CD4-positive, alpha-beta memory T cell (primary cell): ENCODE results near the gene EIF3L. TPM values are rescaled to one million over a fixed set of nuclear protein-coding genes. Genes with fewer than 3 reads are reported as not detected.
A peak's percentile ranks its signal among the peaks of the same experiment; 100 is the strongest.

Experiments
- CTCF ChIA-PET: fragments of 350-600 bp; sonication (Branson Sonifier 250); formaldehyde crosslinking; loops from one replicate; lab custom pipeline; 2021; ENCODE audit warnings: inconsistent platforms; ENCODE audit not compliant: partially characterized antibody; lab: Charles Lee
- POLR2A ChIA-PET: fragments of 350-600 bp; sonication (Branson Sonifier 250); formaldehyde crosslinking; loops from one replicate; lab custom pipeline; 2021; ENCODE audit not compliant: partially characterized antibody; lab: Charles Lee
- DNase-seq, 5 donors: peaks; one replicate each; pipeline versions ENCODE4 v3.0.0 to v3.0.0-alpha.2; 2020 to 2022; ENCODE audit warnings: mixed read lengths in 1 of 5
- H3K27ac ChIP-seq: one replicate; pipeline ENCODE4 v1.7.0; 2013; ENCODE audit warnings: low read depth, low read length
- H3K27me3 ChIP-seq: 2 replicates; pipeline ENCODE4 v1.7.0; 2013; ENCODE audit warnings: mild to moderate bottlenecking, low read length, moderate library complexity; ENCODE audit not compliant: insufficient read depth
- H3K36me3 ChIP-seq: 2 replicates; pipeline ENCODE4 v1.7.0; 2013; ENCODE audit warnings: mild to moderate bottlenecking, low read length, moderate library complexity; ENCODE audit not compliant: insufficient read depth
- H3K4me1 ChIP-seq: 2 replicates; pipeline ENCODE4 v1.7.0; 2013; ENCODE audit warnings: mild to moderate bottlenecking, low read length, moderate library complexity; ENCODE audit not compliant: insufficient read depth
- H3K4me3 ChIP-seq, 2 donors: one replicate each; pipeline ENCODE4 v1.7.0; 2013; ENCODE audit warnings: low read length in 2 of 2, mild to moderate bottlenecking in 1 of 2
- H3K9me3 ChIP-seq, 2 donors: one replicate each; pipeline ENCODE4 v1.7.0; 2013; ENCODE audit warnings: low read length in 2 of 2, control low read depth in 1 of 2; ENCODE audit not compliant: control insufficient read depth in 1 of 2
- H3K27ac Mint-ChIP-seq, 7 donors: one replicate each; pipeline ENCODE4 v1.8.0; 2020 to 2021; ENCODE audit warnings: mixed read lengths in 7 of 7, mild to moderate bottlenecking in 6 of 7, inconsistent platforms in 3 of 7, moderate library complexity in 3 of 7
- H3K27me3 Mint-ChIP-seq, 2 donors: one replicate each; pipeline ENCODE4 v1.8.0; 2020 to 2021; ENCODE audit warnings: mixed read lengths in 2 of 2
- H3K36me3 Mint-ChIP-seq, 2 donors: one replicate each; pipeline ENCODE4 v1.8.0; 2020 to 2021; ENCODE audit warnings: mixed read lengths in 2 of 2, inconsistent platforms in 1 of 2, mild to moderate bottlenecking in 1 of 2
- H3K4me1 Mint-ChIP-seq, 4 donors: one replicate each; pipeline ENCODE4 v1.8.0; 2020 to 2021; ENCODE audit warnings: mixed read lengths in 4 of 4, mild to moderate bottlenecking in 1 of 4
- H3K4me3 Mint-ChIP-seq, 8 donors: one replicate each; pipeline ENCODE4 v1.8.0; 2020 to 2021; ENCODE audit warnings: mixed read lengths in 8 of 8, mild to moderate bottlenecking in 7 of 8, moderate library complexity in 6 of 8, inconsistent platforms in 3 of 8
- H3K9me3 Mint-ChIP-seq, 8 donors: one replicate each; pipeline ENCODE4 v1.8.0; 2020 to 2021; ENCODE audit warnings: mixed read lengths in 8 of 8, mild to moderate bottlenecking in 5 of 8, inconsistent platforms in 3 of 8, moderate library complexity in 1 of 8
- intact Hi-C: fragments of 100-400 bp; cut with micrococcal nuclease; formaldehyde crosslinking; loops from one replicate; pipeline ENCODE4 v1.15.1; 2023
- polyA plus RNA-seq, 2 donors: library from polyadenylated mRNA; unstranded; fragments of 300-500 nt; fragmentation: Illumina TruSeq; gene quantifications; one replicate each; pipeline ENCODE4 v1.2.3, GENCODE V29; 2021
- total RNA-seq, 2 experiments: library from RNA; stranded (reverse); gene quantifications; one replicate each; pipeline ENCODE4 v1.2.3, GENCODE V29; 2021

EIF3L gene
- total and polyA plus RNA-seq, 4 experiments from 2014 or later = 226 to 571 (median 457) TPM

DNA sequence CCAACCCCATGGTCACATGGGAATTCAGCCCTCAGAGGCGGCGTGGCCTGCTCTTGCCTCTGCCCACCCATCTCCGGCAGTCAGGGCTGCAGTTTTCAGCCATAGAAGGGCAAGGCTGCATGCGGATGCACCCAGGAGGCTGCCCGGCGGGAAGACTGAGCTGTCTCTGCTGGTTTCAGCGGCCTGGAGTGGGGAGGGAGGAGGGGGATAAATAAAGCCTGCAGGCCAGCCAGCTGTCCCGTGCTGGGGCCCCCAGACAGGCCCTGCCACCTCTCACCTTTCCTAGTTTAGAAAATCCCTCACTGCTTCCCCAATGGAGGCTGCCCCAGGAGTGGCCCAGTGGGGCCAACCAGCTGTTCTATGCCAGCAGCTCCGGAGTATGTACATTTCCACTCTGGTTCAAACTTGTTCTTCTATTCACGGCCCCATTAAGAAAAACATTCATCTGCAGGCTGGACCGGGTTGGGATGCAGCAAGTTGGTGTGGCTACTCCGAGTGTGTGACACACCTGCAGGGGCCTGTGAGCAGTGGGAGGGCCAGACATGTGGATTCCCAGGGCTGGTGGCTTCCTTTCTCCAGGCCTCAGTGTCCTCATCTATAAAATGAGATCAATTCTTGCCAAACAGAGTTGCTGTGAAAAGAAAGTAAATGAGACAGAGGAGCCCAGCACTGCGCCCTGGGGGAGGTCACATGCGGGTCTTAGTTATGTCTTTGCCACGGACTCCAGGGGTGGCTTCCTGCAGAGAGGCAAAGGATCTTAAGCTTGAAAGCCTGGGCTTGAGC is 61.9 kb downstream of the EIF3L start:
- peaks cover 16 to 51% (median 25%) of the 10 kb centered on the region in 4 donors for H3K4me1 Mint-ChIP-seq
- ChIA-PET POLR2A (no interaction called here), CTCF (interaction anchor here (1.1 kb wide), 1 partner anchor 48 kb away, joined by 3 read pairs; no protein-coding TSS in a partner anchor)
- H3K27ac ChIP-seq = no peak overlapping the region
- no peak overlapping the region for H3K4me3 Mint-ChIP-seq
- no peaks in the 10 kb centered on the region for H3K36me3 ChIP-seq
- no peaks in the 10 kb centered on the region for H3K9me3 ChIP-seq
- H3K27ac Mint-ChIP-seq = peak overlapping the region in 2 of 7 donors; percentile 41 to 66
- DNase-seq = no peak
- peaks cover 12% of the 10 kb centered on the region for H3K4me1 ChIP-seq
- H3K9me3 Mint-ChIP-seq = no peaks in the 10 kb centered on the region
- intact Hi-C loops = no loop called here
- H3K4me3 ChIP-seq = no peak overlapping the region
- no peaks in the 10 kb centered on the region for H3K27me3 ChIP-seq
- peaks cover 4 to 8% of the 10 kb centered on the region in 2 donors for H3K36me3 Mint-ChIP-seq
- H3K27me3 Mint-ChIP-seq = no peaks in the 10 kb centered on the region

DNA sequence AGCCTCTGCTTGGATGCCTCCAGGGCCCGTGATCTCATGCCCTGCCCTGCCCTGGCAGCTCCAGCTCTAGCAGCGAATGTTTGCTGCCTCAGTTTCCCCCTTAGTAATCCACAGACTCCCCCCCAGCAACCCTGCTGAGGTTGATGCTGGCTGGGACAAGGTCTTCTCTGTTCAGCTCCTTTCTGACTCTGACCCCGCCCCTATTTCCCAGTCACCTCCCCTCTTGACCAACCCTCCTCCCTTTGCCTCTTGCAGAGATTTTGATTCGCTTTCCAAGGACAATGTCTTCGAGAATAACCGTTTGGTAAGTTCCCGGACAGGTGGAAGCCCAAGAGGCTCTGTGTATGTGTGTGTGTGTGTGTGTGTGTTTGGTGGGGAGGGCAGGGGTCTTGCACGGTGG is 62.5 kb downstream of the EIF3L start:
- Mint-ChIP-seq H3K27ac (peak overlapping the region in 2 of 7 donors; percentile 66), H3K4me3 (no peak overlapping the region), H3K27me3 (no peaks in the 10 kb centered on the region), H3K36me3 (peaks cover 4 to 12% of the 10 kb centered on the region in 2 donors), H3K4me1 (peaks cover 16 to 50% (median 25%) of the 10 kb centered on the region in 4 donors), H3K9me3 (no peaks in the 10 kb centered on the region)
- H3K9me3 ChIP-seq = no peaks in the 10 kb centered on the region
- H3K4me1 ChIP-seq = peaks cover 12% of the 10 kb centered on the region
- intact Hi-C loops = no loop called here
- no peak overlapping the region for H3K27ac ChIP-seq
- POLR2A ChIA-PET = no interaction called here
- no peak overlapping the region for H3K4me3 ChIP-seq
- DNase-seq = no peak
- H3K36me3 ChIP-seq = peaks cover 5% of the 10 kb centered on the region
- no peaks in the 10 kb centered on the region for H3K27me3 ChIP-seq
- CTCF ChIA-PET = interaction anchor here (1.1 kb wide), 1 partner anchor 48 kb away, joined by 3 read pairs; no protein-coding TSS in a partner anchor

DNA sequence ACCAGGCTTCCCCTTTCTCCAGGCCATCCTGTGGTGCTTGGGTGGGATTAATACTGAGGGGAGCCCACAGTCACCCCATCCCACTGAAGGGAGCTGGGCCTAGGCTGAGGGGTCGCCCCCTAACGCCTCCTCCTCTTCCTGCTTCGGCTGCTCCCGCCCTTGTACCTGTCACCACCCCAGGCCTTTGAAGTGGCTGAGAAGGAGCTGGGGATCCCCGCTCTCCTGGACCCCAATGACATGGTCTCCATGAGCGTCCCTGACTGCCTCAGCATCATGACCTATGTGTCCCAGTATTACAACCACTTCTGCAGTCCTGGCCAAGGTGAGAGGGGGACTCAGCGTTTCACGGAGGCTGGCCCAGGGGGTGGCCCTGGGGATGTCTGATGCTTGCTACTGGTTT is 63.0 kb downstream of the EIF3L start:
- Mint-ChIP-seq H3K27ac (peak overlapping the region in 4 of 7 donors; percentile 32 to 66 (median 60)), H3K4me3 (no peak overlapping the region), H3K4me1 (peaks cover 14 to 45% (median 23%) of the 10 kb centered on the region in 4 donors), H3K9me3 (no peaks in the 10 kb centered on the region), H3K36me3 (peaks cover 4 to 12% of the 10 kb centered on the region in 2 donors), H3K27me3 (no peaks in the 10 kb centered on the region)
- no peaks in the 10 kb centered on the region for H3K27me3 ChIP-seq
- POLR2A ChIA-PET = no interaction called here
- intact Hi-C loops = no loop called here
- H3K4me1 ChIP-seq = peaks cover 7% of the 10 kb centered on the region
- no peak overlapping the region for H3K4me3 ChIP-seq
- CTCF ChIA-PET = interaction anchor here (0.6 kb wide), 1 partner anchor 26 kb away, joined by 3 read pairs; no protein-coding TSS in a partner anchor
- no peaks in the 10 kb centered on the region for H3K9me3 ChIP-seq
- H3K36me3 ChIP-seq = peaks cover 8% of the 10 kb centered on the region
- no peak overlapping the region for H3K27ac ChIP-seq
- DNase-seq = peak in 1 of 5 donors; percentile 55

DNA sequence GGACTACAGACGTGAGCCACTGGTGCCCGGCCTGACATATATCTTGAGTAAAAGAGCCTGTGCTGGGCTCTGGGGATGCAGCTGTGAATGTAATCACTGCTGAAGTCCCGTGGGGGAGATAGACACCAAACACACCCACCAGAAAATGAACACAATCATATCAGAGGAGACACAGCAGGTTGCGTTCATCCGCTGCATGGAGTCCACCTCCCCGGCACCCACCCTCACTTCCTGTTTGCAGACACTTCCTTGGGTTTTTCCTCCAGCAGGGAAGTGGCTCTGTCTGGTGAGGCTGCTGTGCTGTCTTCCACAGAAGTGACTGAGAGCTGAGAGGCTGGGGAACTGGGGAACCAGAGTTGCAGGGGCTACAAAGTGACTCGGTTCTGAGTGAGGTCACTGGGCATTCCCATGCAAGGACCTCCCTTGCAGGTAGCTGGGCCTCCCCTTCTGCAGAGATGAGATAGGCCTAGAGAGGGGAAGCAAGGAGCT is 64.1 kb downstream of the EIF3L start:
- Histone ChIP-seq H3K36me3 (peaks cover 14% of the 10 kb centered on the region), H3K27ac (no peak overlapping the region), H3K4me3 (no peak overlapping the region), H3K9me3 (no peaks in the 10 kb centered on the region), H3K4me1 (no peaks in the 10 kb centered on the region), H3K27me3 (no peaks in the 10 kb centered on the region)
- intact Hi-C loops = no loop called here
- Mint-ChIP-seq H3K36me3 (peaks cover 6 to 21% of the 10 kb centered on the region in 2 donors), H3K9me3 (no peaks in the 10 kb centered on the region), H3K27me3 (no peaks in the 10 kb centered on the region), H3K27ac (peak overlapping the region in 2 of 7 donors; percentile 60), H3K4me3 (no peak overlapping the region), H3K4me1 (peaks cover 6 to 36% (median 15%) of the 10 kb centered on the region in 4 donors)
- no peak for DNase-seq
- CTCF ChIA-PET = interaction anchor here (0.9 to 1.3 kb wide), 2 partner anchors 20 to 96 kb away, joined by 3 to 4 read pairs; no protein-coding TSS in a partner anchor
- POLR2A ChIA-PET = interaction anchor here (1.1 kb wide), 1 partner anchor 305 kb away, joined by 3 read pairs; no protein-coding TSS in a partner anchor

DNA sequence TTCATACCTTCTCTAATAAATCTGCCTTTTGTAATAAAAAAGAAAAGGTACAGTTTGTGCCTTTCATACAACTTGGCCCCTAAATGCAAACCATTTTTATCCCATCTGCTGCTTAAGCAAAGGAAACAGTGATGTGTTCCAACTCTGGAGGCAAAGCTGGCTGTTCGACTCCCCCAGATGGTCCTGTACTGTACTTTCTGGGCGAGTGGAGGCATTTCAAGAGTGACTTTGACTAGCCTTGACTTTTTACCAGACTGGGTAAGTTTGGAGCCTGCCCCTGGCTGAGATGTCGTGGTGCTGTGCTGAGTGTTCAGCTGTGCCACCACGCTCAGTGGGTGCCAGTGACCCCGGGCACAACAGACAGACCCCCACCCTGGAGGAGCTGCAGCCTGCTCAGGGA is 67.1 kb downstream of the EIF3L start:
- DNase-seq = no peak
- intact Hi-C loops = no loop called here
- no peaks in the 10 kb centered on the region for H3K9me3 Mint-ChIP-seq
- Histone ChIP-seq H3K9me3 (no peaks in the 10 kb centered on the region), H3K27me3 (no peaks in the 10 kb centered on the region), H3K4me3 (no peak overlapping the region), H3K4me1 (no peaks in the 10 kb centered on the region), H3K36me3 (peaks cover 14% of the 10 kb centered on the region), H3K27ac (no peak overlapping the region)
- H3K4me3 Mint-ChIP-seq = no peak overlapping the region
- H3K4me1 Mint-ChIP-seq = peaks cover 0 to 15% (median 5%) of the 10 kb centered on the region in 4 donors
- CTCF ChIA-PET = interaction anchor here (0.8 to 1.2 kb wide), 3 partner anchors 11 to 18 kb away, joined by 3 to 5 read pairs (median 4); no protein-coding TSS in a partner anchor
- H3K27ac Mint-ChIP-seq = peak overlapping the region in 1 of 7 donors; percentile 66
- peaks cover 9 to 28% of the 10 kb centered on the region in 2 donors for H3K36me3 Mint-ChIP-seq
- POLR2A ChIA-PET = interaction anchor here (2.0 kb wide), 1 partner anchor 10 kb away, joined by 7 read pairs; the partner anchor contains the start of gene MICALL1
- no peaks in the 10 kb centered on the region for H3K27me3 Mint-ChIP-seq

DNA sequence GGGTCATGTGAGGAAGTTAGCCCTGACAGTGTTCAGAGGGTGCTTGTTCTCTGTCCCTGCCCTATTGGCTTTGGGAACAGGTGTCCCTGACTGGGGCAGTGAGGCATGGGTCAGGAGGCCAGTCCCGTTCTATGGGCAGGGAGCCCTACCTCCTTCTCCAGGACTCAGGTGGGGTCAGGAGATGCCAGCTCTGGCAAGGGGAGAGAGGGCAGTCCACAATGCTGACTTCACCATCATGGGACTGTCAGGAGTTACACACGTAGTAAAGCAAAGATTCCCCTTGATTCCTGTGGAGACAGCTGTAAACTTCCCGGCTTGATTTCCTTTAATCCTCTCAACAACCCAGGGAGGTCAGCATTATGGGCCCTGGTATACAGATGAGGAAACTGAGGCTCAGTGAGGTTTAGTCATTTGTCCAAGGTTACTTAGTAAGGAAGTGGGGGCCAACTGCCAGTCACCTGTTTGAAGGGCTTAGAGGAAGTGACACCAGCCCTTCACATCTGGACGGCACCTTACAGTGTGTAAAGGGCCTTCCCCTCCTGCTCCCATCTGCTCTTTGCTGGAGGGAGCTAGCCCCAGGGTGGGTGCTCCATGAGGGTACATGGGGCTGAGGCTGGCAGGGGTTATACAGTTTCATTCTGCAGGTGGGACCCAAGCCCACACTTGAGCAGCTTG is 68.8 kb downstream of the EIF3L start:
- no peak for DNase-seq
- H3K9me3 Mint-ChIP-seq = no peaks in the 10 kb centered on the region
- no peaks in the 10 kb centered on the region for H3K9me3 ChIP-seq
- no peaks in the 10 kb centered on the region for H3K4me1 ChIP-seq
- POLR2A ChIA-PET = interaction anchor here (1.0 to 2.0 kb wide), 2 partner anchors 12 kb away, joined by 3 to 7 read pairs; partner anchors contain the start of gene MICALL1
- CTCF ChIA-PET = interaction anchor here (1.3 kb wide), 1 partner anchor 100 kb away, joined by 3 read pairs; no protein-coding TSS in a partner anchor
- no peak overlapping the region for H3K4me3 ChIP-seq
- H3K36me3 ChIP-seq = peaks cover 14% of the 10 kb centered on the region
- peaks cover 0 to 6% (median 4%) of the 10 kb centered on the region in 4 donors for H3K4me1 Mint-ChIP-seq
- peaks cover 9 to 30% of the 10 kb centered on the region in 2 donors for H3K36me3 Mint-ChIP-seq
- no peak overlapping the region for H3K27ac ChIP-seq
- H3K27me3 ChIP-seq = no peaks in the 10 kb centered on the region
- intact Hi-C loops = no loop called here
- H3K4me3 Mint-ChIP-seq = no peak overlapping the region
- peak overlapping the region in 1 of 7 donors; percentile 25 for H3K27ac Mint-ChIP-seq
- no peaks in the 10 kb centered on the region for H3K27me3 Mint-ChIP-seq
